Measurements from ENCODE around the gene MRPS15.

Gene MRPS15

GRCh38 chr1:36432616-36433015 is 31.6 kb downstream of the MRPS15 start:
- TF ChIP-seq ZFX (IDR thresholded peaks at IDR 0.05; ENCODE audit: borderline replicate concordance) (no peak), CTCF (IDR thresholded peaks at IDR 0.05) (no peak)
- peak overlapping the region; percentile 65 for H3K27ac ChIP-seq

- no peak for TF ChIP-seq ZFX (IDR thresholded peaks at IDR 0.05; ENCODE audit: borderline replicate concordance)
- no peak for TF ChIP-seq CTCF (IDR thresholded peaks at IDR 0.05)
- no peak overlapping the region for H3K27ac ChIP-seq
Measured at GRCh38 chr1:36425791-36426190, 38.4 kb downstream of the MRPS15 start.

- no peak overlapping the region for H3K27ac ChIP-seq
- no peak for TF ChIP-seq ZFX (IDR thresholded peaks at IDR 0.05; ENCODE audit: borderline replicate concordance)
- no peak for TF ChIP-seq CTCF (IDR thresholded peaks at IDR 0.05)
Measured at GRCh38 chr1:36421649-36422048, 42.5 kb downstream of the MRPS15 start.

GRCh38 chr1:36420836-36421317 is 43.3 kb downstream of the MRPS15 start:
- H3K27ac ChIP-seq = no peak overlapping the region
- TF ChIP-seq CTCF (IDR thresholded peaks at IDR 0.05) (peak; percentile 96), ZFX (IDR thresholded peaks at IDR 0.05; ENCODE audit: borderline replicate concordance) (no peak)

- H3K27ac ChIP-seq = no peak overlapping the region
Measured at GRCh38 chr1:36420409-36420808, 43.8 kb downstream of the MRPS15 start.

GRCh38 chr1:36419569-36419968 is 44.6 kb downstream of the MRPS15 start:
- TF ChIP-seq ZFX (IDR thresholded peaks at IDR 0.05; ENCODE audit: borderline replicate concordance) = no peak
- no peak for TF ChIP-seq CTCF (IDR thresholded peaks at IDR 0.05)
- no peak overlapping the region for H3K27ac ChIP-seq

More at GRCh38 chr1:36420409-36420808, 43.8 kb downstream of the MRPS15 start:
- TF ChIP-seq CTCF (IDR thresholded peaks at IDR 0.05) (no peak), ZFX (IDR thresholded peaks at IDR 0.05; ENCODE audit: borderline replicate concordance) (no peak)

- no peak overlapping the region for H3K27ac ChIP-seq
- TF ChIP-seq ZFX (IDR thresholded peaks at IDR 0.05; ENCODE audit: borderline replicate concordance) (no peak), CTCF (IDR thresholded peaks at IDR 0.05) (no peak)
Measured at GRCh38 chr1:36419140-36419539, 45.0 kb downstream of the MRPS15 start.

Measured in 22Rv1 (cell line).